ENCODE data around the gene FLNA.

DNA sequence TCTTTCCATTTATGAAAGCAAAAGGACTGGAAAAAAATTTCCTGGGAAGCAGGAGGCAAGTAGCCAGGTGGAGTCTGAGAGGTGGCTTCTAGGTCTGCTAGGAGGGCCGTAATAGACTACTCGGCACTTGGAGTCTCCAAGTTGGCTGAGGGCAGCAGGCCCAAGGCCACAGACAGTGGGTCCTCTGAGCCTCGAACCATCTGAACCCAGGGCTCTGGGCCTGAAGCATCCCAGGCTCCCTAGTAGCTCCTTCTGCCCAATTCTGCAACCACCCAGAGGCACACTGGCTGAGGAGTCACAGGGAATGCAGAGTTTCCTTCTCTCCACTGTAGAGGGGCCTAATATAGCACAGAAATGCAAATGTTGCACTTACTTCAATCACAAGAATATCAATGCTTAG is 59.0 kb downstream of the FLNA start:
- TF ChIP-seq, protein P1, sequence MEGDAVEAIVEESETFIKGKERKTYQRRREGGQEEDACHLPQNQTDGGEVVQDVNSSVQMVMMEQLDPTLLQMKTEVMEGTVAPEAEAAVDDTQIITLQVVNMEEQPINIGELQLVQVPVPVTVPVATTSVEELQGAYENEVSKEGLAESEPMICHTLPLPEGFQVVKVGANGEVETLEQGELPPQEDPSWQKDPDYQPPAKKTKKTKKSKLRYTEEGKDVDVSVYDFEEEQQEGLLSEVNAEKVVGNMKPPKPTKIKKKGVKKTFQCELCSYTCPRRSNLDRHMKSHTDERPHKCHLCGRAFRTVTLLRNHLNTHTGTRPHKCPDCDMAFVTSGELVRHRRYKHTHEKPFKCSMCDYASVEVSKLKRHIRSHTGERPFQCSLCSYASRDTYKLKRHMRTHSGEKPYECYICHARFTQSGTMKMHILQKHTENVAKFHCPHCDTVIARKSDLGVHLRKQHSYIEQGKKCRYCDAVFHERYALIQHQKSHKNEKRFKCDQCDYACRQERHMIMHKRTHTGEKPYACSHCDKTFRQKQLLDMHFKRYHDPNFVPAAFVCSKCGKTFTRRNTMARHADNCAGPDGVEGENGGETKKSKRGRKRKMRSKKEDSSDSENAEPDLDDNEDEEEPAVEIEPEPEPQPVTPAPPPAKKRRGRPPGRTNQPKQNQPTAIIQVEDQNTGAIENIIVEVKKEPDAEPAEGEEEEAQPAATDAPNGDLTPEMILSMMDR (IDR thresholded peaks at IDR 0.05; ENCODE audit: low read length) = no peak
- TF ChIP-seq EZH2 (IDR thresholded peaks at IDR 0.05; ENCODE audit: borderline replicate concordance, low read length) = no peak

Data from OCI-LY1 (cell line).